GM12873 (cell line): Measurements from ENCODE around the gene TMEM150A.

Experiments
- CTCF ChIP-seq: IDR thresholded peaks from 2 replicates; pipeline ENCODE4 v1.5.1; 2012; ENCODE audit warnings: low read depth, mild to moderate bottlenecking, moderate library complexity, low read length, control low read depth; ENCODE audit not compliant: insufficient read depth; ENCODE audit errors: missing control alignments

TMEM150A gene

DNA sequence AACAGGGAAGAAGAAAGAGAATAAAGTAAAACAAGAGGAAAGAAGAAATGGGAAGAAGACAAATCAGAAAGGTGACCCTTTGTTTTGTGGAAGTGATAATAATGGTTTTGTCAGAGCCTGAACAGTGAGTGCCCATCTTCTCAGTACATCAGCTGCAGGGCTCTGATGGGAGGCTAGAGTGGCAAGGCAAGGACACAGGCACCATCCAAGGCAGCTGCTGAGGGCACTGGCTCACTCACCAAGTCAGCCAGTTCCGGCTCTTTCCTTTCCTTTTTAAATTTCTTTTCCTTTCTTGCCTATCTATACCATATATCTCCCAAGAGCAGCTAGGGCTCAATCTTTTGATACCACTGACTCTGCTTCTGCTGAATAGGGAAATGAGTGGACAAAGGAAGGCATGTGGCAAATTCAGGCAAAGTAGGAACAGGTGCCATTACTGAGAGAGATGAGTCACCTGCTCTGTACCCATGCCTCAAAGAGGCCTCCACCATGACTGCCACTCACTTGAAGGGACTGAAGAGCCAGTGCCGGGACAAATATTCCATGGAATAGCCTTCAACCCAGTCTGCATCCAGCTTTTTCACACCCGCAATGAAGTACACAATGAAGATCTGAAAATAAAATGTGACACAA is 47.4 kb downstream of the TMEM150A start:
- no peak for TF ChIP-seq CTCF

- TF ChIP-seq CTCF = no peak
These were observed 49.3 kb downstream of the TMEM150A start for GRCh38 chr2:85553184-85553583.

DNA sequence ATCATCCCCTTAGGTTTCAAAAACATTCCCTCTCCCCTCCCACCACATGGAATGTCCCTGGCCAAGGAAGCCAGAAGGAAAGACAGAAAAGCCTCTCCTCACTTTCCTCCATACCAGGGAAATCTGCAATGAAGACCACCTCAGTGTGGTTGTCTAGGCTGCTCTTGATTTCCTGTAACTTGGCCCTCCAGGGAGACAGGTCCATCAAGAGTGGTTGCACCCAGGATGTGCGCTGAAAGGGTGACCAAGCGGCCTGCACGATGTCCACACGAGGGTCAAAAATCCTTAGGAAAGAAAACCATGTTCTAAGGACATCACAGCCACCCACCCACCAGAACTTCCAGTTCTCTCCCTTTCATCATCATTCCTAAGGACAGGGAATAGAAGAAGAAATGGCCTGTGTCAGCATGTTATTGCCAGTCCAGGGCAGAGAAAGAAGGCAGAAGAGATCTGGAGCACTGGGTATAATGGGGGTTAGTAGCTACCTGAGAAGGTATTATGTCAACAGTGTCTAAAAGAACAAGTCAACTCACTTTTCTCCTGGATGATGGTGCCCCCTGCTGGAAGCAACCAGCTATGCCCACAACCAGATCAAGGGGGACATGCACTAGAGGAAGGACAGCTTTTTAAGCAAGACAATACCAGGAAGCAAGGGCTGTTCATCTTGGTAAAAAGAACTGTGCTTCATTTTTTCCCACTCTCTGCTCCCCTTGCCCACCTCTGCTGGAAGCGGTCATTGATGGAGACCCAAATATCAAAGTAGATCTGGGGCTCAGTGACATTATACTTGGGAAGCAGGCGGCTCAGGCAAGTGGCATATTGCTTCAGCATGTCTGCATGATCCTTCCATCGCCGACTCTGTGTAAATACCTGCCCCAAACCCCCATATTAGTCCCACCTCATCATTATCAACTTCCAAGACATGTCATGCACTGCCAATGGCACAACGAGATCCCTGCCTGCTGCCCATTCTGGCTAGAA is 50.5 kb downstream of the TMEM150A start:
- peak; percentile 92 for TF ChIP-seq CTCF

- no peak for TF ChIP-seq CTCF
These were observed 52.0 kb downstream of the TMEM150A start for GRCh38 chr2:85550486-85550885.

DNA sequence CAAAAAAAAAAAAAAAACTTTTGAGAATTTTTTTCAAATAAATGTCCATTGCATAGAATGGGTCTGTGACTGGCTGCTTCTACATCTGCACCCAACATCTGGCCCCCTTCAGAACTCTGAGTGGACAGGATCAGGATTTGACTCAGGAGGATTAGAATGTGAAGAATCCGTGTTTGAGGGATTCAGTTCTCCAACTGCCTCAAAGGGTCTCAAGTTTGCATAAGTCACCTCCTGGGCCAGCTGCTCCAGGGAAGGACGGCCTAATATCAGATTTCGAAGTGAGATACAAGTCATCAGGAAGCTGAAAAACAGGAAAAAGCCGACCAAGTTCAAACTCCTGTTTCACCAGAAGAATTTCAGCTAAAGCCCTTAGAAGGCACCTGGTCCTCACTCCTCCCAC is 52.7 kb downstream of the TMEM150A start:
- TF ChIP-seq CTCF = no peak

DNA sequence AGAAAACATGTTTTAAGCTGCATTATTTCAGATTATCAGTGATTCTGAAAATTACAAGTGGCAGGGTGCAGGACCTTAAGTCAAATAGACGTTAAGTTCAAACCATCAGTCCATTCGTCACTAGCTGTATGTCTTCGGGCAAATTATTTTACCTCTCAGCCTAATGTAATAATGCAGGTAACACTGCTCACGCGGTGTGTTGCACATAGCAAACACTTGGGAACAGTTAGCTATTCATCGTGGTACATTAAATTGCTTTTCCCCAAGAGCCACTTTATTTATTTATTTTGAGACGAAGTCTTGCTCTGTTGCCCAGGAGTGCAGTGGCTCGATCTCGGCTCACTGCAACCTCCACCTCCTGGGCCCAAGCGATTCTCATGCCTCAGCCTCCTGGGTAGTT is 53.4 kb downstream of the TMEM150A start:
- no peak for TF ChIP-seq CTCF

DNA sequence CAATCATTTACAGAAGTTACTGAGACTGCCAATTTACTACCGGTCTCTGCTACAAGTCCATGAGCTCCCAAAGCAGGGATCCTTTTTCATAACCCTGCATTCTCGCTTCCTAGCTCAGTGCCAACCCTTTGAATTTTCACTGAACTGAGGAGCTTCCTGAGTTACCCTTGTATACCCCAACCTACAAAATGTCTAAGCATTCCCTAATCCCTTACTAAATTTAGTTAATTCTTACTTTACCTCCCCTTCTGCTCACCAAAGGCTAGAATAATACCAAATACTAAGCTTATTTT is 53.9 kb downstream of the TMEM150A start:
- TF ChIP-seq CTCF = no peak
